Activated CD8-positive, alpha-beta T cell treated with anti-CD3 and anti-CD28 coated beads for 36 hours (primary cell): Measurements from ENCODE around the gene CLEC20A. TPM values are rescaled to one million over a fixed set of nuclear protein-coding genes. Genes with fewer than 3 reads are reported as not detected.

Experiments
- ATAC-seq: fragments of 200-7000 bp; cut with Tn5 transposase; one replicate; pipeline ENCODE4 v1.10.0; 2021; ENCODE audit warnings: mild to moderate bottlenecking, moderate library complexity
- CTCF ChIA-PET: fragments of 350-600 bp; sonication (Branson Sonifier 250); formaldehyde crosslinking; loops from one replicate; lab custom pipeline; 2021; ENCODE audit warnings: antibody characterized with exemption; lab: Charles Lee
- POLR2A ChIA-PET: fragments of 350-600 bp; sonication (Branson Sonifier 250); formaldehyde crosslinking; loops from one replicate; lab custom pipeline; 2021; ENCODE audit warnings: antibody characterized with exemption; lab: Charles Lee
- DNase-seq: peaks from one replicate; pipeline ENCODE4 v3.0.0-alpha.2; 2020
- H3K27ac Mint-ChIP-seq: one replicate; pipeline ENCODE4 v1.8.0; 2021; ENCODE audit warnings: mild to moderate bottlenecking, mixed read lengths
- H3K27me3 Mint-ChIP-seq: one replicate; pipeline ENCODE4 v1.8.0; 2021; ENCODE audit warnings: mixed read lengths
- H3K36me3 Mint-ChIP-seq: one replicate; pipeline ENCODE4 v1.8.0; 2021; ENCODE audit warnings: low read depth, mixed read lengths
- H3K4me1 Mint-ChIP-seq: one replicate; pipeline ENCODE4 v1.8.0; 2021; ENCODE audit warnings: low read depth, mixed read lengths
- H3K4me3 Mint-ChIP-seq: one replicate; pipeline ENCODE4 v1.8.0; 2021; ENCODE audit warnings: mild to moderate bottlenecking, moderate library complexity, mixed read lengths
- H3K9me3 Mint-ChIP-seq: one replicate; pipeline ENCODE4 v1.8.0; 2021; ENCODE audit warnings: mixed read lengths
- intact Hi-C: fragments of 100-400 bp; cut with micrococcal nuclease; formaldehyde crosslinking; loops from one replicate; pipeline ENCODE4 v1.10.0; 2022
- total RNA-seq, 2 experiments: library from RNA; stranded (reverse); gene quantifications; one replicate each; pipeline ENCODE4 v1.2.3, GENCODE V29; 2021
- TF ChIP-seq, protein P1 (sequence below): fragments of 200-600 bp; IDR thresholded peaks from one replicate; pipeline ENCODE4 v1.8.0; 2022; ENCODE audit warnings: antibody characterized with exemption, mild to moderate bottlenecking

CLEC20A gene
- total RNA-seq, 2 experiments from 2014 or later: not detected

DNA sequence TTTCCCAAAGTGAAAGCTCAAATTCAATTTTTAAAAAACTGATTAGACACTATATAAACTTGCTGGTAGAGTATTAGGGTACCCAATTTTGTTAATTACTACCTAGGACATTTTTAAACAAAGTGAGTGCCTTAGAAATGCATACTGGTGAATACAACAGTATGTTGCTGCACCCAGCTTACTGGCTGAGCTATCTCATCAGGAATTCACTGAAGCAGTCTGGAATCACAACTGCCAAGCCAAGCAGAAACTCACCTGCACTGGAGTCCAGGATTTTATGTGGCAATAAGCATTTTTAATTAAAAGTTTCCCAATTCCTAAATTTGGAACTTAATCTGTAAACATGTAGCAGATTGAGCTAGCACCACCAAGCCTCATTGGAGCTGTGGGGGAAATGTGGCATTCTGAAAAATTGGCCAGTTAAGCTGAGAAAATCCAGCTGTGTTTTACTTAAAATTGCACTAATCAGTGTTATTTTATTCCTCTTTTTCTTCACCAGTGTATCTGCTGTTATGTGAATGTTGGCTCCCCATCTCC, 61.8 kb downstream of the CLEC20A start:
- CTCF ChIA-PET: no interaction called here
- no peak for ATAC-seq
- no peaks in the 10 kb centered on the region for H3K36me3 Mint-ChIP-seq
- no peak for DNase-seq
- H3K9me3 Mint-ChIP-seq: no peaks in the 10 kb centered on the region
- no peaks in the 10 kb centered on the region for H3K4me1 Mint-ChIP-seq
- H3K27me3 Mint-ChIP-seq: peaks cover 4% of the 10 kb centered on the region
- H3K27ac Mint-ChIP-seq: no peak overlapping the region
- TF ChIP-seq, protein P1, sequence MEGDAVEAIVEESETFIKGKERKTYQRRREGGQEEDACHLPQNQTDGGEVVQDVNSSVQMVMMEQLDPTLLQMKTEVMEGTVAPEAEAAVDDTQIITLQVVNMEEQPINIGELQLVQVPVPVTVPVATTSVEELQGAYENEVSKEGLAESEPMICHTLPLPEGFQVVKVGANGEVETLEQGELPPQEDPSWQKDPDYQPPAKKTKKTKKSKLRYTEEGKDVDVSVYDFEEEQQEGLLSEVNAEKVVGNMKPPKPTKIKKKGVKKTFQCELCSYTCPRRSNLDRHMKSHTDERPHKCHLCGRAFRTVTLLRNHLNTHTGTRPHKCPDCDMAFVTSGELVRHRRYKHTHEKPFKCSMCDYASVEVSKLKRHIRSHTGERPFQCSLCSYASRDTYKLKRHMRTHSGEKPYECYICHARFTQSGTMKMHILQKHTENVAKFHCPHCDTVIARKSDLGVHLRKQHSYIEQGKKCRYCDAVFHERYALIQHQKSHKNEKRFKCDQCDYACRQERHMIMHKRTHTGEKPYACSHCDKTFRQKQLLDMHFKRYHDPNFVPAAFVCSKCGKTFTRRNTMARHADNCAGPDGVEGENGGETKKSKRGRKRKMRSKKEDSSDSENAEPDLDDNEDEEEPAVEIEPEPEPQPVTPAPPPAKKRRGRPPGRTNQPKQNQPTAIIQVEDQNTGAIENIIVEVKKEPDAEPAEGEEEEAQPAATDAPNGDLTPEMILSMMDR: no peak
- intact Hi-C loops: no loop called here
- POLR2A ChIA-PET: no interaction called here
- no peak overlapping the region for H3K4me3 Mint-ChIP-seq

DNA sequence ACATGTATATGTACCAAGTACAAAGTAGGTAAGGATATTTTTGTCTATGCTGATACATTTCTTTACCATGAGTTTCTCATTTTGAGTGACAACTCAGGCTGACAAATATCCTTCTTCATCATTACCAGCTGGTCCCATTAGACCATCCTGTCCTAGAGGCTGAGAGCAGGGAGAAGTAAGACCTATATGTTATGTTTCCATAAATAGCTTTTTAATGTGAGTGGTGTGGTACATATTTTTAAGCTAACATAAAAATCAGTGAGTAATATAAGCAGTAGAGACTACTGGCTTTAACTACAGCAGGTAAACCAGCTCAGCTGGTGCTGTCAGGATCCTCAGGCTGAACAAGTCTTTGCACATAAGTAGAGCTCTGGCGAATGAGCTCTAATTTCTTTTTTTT, 62.4 kb downstream of the CLEC20A start:
- TF ChIP-seq, protein P1: no peak
- H3K27ac Mint-ChIP-seq: no peak overlapping the region
- ChIA-PET POLR2A (no interaction called here), CTCF (no interaction called here)
- no peak overlapping the region for H3K4me3 Mint-ChIP-seq
- peaks cover 4% of the 10 kb centered on the region for H3K27me3 Mint-ChIP-seq
- no peaks in the 10 kb centered on the region for H3K9me3 Mint-ChIP-seq
- H3K36me3 Mint-ChIP-seq: no peaks in the 10 kb centered on the region
- intact Hi-C loops: no loop called here
- no peaks in the 10 kb centered on the region for H3K4me1 Mint-ChIP-seq
- DNase-seq: no peak
- ATAC-seq: no peak

Other genes starting within 250 kb of the CLEC20A start
- gene TEX35, start 16.1 kb upstream of the CLEC20A start, total RNA-seq: not detected
- 1 to 10 TPM; 2.8 to 4.8 TPM for gene RALGPS2, start 228.3 kb upstream of the CLEC20A start, total RNA-seq